HepG2 (cell line): Measurements from ENCODE around the gene SPHK2. TPM values are rescaled to one million over a fixed set of nuclear protein-coding genes. Genes with fewer than 3 reads are reported as not detected.

Experiments used
- DR1 ChIP-seq: sonication (generic); formaldehyde crosslinking; IDR thresholded peaks from 2 replicates; pipeline ENCODE4 v1.8.0; 2021; ENCODE audit warnings: mild to moderate bottlenecking, missing genetic modification reagents, inconsistent platforms
- E2F5 ChIP-seq: sonication (generic); formaldehyde crosslinking; conservative IDR thresholded peaks from 2 replicates; pipeline ENCODE4 v1.4.0; 2020; ENCODE audit warnings: missing genetic modification reagents
- ELK4 ChIP-seq: sonication (generic); formaldehyde crosslinking; IDR thresholded peaks from 2 replicates; pipeline ENCODE4 v1.9.0; 2021; ENCODE audit warnings: missing genetic modification reagents, borderline replicate concordance
- FOXM1 ChIP-seq: sonication (generic); formaldehyde crosslinking; IDR thresholded peaks from 2 replicates; pipeline ENCODE4 v1.5.0; 2020; ENCODE audit warnings: missing genetic modification reagents
- GTF3A ChIP-seq: sonication (generic); formaldehyde crosslinking; conservative IDR thresholded peaks from 2 replicates; pipeline ENCODE4 v1.4.0; 2020; ENCODE audit warnings: mild to moderate bottlenecking, missing genetic modification reagents
- KAT8 ChIP-seq: IDR thresholded peaks from 2 replicates; pipeline ENCODE4 v1.6.1; 2016; ENCODE audit warnings: missing genetic modification reagents, missing compliant biosample characterization
- NFKBIZ ChIP-seq: IDR thresholded peaks from 2 replicates; pipeline ENCODE4 v1.6.1; 2018; ENCODE audit warnings: missing genetic modification reagents, missing compliant biosample characterization
- PHF8 ChIP-seq: sonication (generic); formaldehyde crosslinking; IDR thresholded peaks from 2 replicates; pipeline ENCODE4 v1.5.0; 2020; ENCODE audit warnings: missing genetic modification reagents
- RARG ChIP-seq: sonication (generic); formaldehyde crosslinking; IDR thresholded peaks from 2 replicates; pipeline ENCODE4 v1.4.0; 2020; ENCODE audit warnings: low read depth, mild to moderate bottlenecking, missing genetic modification reagents
- SMC3 ChIP-seq: IDR thresholded peaks from 2 replicates; pipeline ENCODE4 v1.6.1; 2011; ENCODE audit warnings: low read length, improper control_type of control experiment
- ZBTB37 ChIP-seq: sonication (generic); formaldehyde crosslinking; IDR thresholded peaks from 2 replicates; pipeline ENCODE4 v1.4.0; 2020; ENCODE audit warnings: mild to moderate bottlenecking, missing genetic modification reagents
- ZNF230 ChIP-seq: sonication (generic); formaldehyde crosslinking; IDR thresholded peaks from 2 replicates; pipeline ENCODE4 v1.4.0; 2020; ENCODE audit warnings: mild to moderate bottlenecking, missing genetic modification reagents
- ZNF253 ChIP-seq: sonication (generic); formaldehyde crosslinking; IDR thresholded peaks from 2 replicates; pipeline ENCODE4 v1.8.0; 2022; ENCODE audit warnings: mild to moderate bottlenecking, missing genetic modification reagents, borderline replicate concordance
- ZNF343 ChIP-seq: sonication (generic); formaldehyde crosslinking; IDR thresholded peaks from 2 replicates; pipeline ENCODE4 v1.4.0; 2020; ENCODE audit warnings: mild to moderate bottlenecking, missing genetic modification reagents
- ZNF646 ChIP-seq: sonication (generic); formaldehyde crosslinking; IDR thresholded peaks from 2 replicates; pipeline ENCODE4 v1.9.0; 2021; ENCODE audit warnings: mild to moderate bottlenecking, missing genetic modification reagents
- ZNF747 ChIP-seq: sonication (generic); formaldehyde crosslinking; IDR thresholded peaks from 2 replicates; pipeline ENCODE4 v1.8.1; 2023; ENCODE audit warnings: missing genetic modification reagents, mild to moderate bottlenecking, borderline replicate concordance
- ZNF781 ChIP-seq: sonication (generic); formaldehyde crosslinking; IDR thresholded peaks from 2 replicates; pipeline ENCODE4 v1.5.1; 2020; ENCODE audit warnings: borderline replicate concordance, mild to moderate bottlenecking, missing genetic modification reagents; ENCODE audit errors: not compliant biosample characterization
- ZNF788 ChIP-seq: sonication (generic); formaldehyde crosslinking; IDR thresholded peaks from 2 replicates; pipeline ENCODE4 v1.5.0; 2020; ENCODE audit warnings: mild to moderate bottlenecking, missing genetic modification reagents, borderline replicate concordance
- ZNF839 ChIP-seq: sonication (generic); formaldehyde crosslinking; IDR thresholded peaks from 2 replicates; pipeline ENCODE4 v1.4.0; 2020; ENCODE audit warnings: missing genetic modification reagents, mild to moderate bottlenecking, borderline replicate concordance
- polyA plus RNA-seq, 8 experiments: library from polyadenylated mRNA; depleted of rRNA in 3 of 8; stranded (reverse) in 7 of 8; unstranded in 1 of 8; fragments of >200 nt; fragmentation: Illumina TruSeq in 4 of 8; extraction: Trizol in 4 of 8; gene quantifications; 2 replicates each; pipeline versions ENCODE4 v1.2.1 to v1.2.3, GENCODE V29; 2011 to 2016; ENCODE audit warnings: low read depth in 4 of 8, missing spikeins in 1 of 8, mixed read lengths in 1 of 8; ENCODE audit not compliant: insufficient read depth in 1 of 8
- total RNA-seq, 5 experiments: library from RNA; depleted of rRNA; stranded (reverse); fragments of >200 nt; fragmentation: Illumina TruSeq; extraction: Trizol; gene quantifications; 2 replicates each; pipeline ENCODE4 v1.2.3, GENCODE V29; 2016; ENCODE audit warnings: low read depth in 1 of 5

SPHK2 gene
- total and polyA plus RNA-seq, 2 of the 13 experiments (the other 11 are each of a cell fraction or from before 2014, with no cell fraction given) = 2.9 to 14.4 TPM

GRCh38 chr19:48627201-48627864, 8.0 kb downstream of the SPHK2 start (continued):
- TF ChIP-seq ZNF253 = 0 out of 2 replicates have a peak, but pooled peaks have one; percentile 38
- peak; percentile 27; the same call in 1 of the 2 replicates for TF ChIP-seq ZNF788
- no peak for TF ChIP-seq RARG
- TF ChIP-seq KAT8 (CRISPR knock-in tag) = 0 out of 2 replicates have a peak, but pooled peaks have one; percentile 30
- no peak for TF ChIP-seq ZNF646
- TF ChIP-seq GTF3A = no peak
- no peak for TF ChIP-seq PHF8 (CRISPR knock-in tag)
- TF ChIP-seq SMC3 = no peak; the same call in 1 of the 2 replicates
- no peak for TF ChIP-seq ELK4 (CRISPR knock-in tag)
- TF ChIP-seq ZNF343 (CRISPR knock-in tag) = no peak
- no peak for TF ChIP-seq NFKBIZ (CRISPR knock-in tag)
- no peak for TF ChIP-seq ZNF230 (CRISPR knock-in tag)
- no peak for TF ChIP-seq ZBTB37 (CRISPR knock-in tag)
- no peak for TF ChIP-seq ZNF747 (CRISPR knock-in tag)
- TF ChIP-seq E2F5 (CRISPR knock-in tag) = 0 out of 2 replicates have a peak, but pooled peaks have one; percentile 12
- no peak for TF ChIP-seq ZNF839 (CRISPR knock-in tag)
- TF ChIP-seq FOXM1 (CRISPR knock-in tag) = no peak
- TF ChIP-seq ZNF781 (CRISPR knock-in tag) = no peak
- peak; percentile 23; the same call in 1 of the 2 replicates for TF ChIP-seq DR1
